Measurements from ENCODE around the gene NRM.

Gene NRM

DNA sequence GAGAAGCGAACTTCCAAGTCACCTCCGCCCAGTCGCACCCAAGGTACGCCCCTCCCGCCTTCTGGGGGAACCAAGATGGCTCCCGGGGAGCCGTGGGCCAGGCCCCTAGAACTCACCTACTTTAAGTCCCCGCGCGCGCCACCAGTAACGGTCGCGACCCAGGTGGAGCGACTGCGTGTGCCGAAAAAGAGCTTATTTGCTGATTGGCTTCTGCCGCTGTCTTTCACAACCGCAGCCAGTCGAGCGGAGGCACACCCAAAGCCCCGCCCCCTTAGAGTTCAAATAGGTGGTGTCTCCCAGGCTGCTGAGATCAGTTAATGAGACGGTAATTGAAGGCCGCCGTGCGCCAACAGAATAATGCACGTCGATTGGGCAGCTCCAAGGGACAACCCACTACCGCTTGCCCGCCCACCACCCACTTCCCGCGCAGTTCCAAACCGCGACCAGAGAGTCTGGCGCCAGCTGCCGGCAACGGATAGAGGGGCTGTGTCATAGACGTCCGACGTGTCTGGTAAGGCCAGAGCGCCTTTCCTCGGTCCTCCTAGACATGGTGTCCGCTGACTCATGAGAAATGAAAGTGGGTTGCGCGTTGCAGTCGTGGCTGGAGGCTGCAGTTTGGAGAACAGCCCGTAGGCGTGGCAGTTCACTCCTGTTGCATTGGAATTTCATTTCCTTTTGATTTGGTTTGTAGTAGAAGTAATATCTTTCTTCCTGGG lies 26.5 kb upstream of the NRM start, which contains the start of gene MDC1:
TSS of gene MDC1 (minus strand) at position 153 of the 716 bp plus-strand sequence. CDS start 2,106 bp downstream, outside the sequence.
- peak within 1 kb of the TSS; percentile 65 for H3K27ac ChIP-seq (ENCODE audit: low read depth, low read length)
- H4K8ac ChIP-seq (ENCODE audit: low read depth, low read length), result peak within 1 kb of the TSS; percentile 73
- peak within 1 kb of the TSS; percentile 67 for H3K4me2 ChIP-seq (ENCODE audit: low read length)
- peaks cover 27% of the 10 kb centered on the region for H3K79me1 ChIP-seq (ENCODE audit: low read length)
- peak within 1 kb of the TSS; percentile 85 for H4K12ac ChIP-seq (ENCODE audit: low read depth, low read length)
- peak within 1 kb of the TSS; percentile 82 for H3K14ac ChIP-seq (ENCODE audit: low read length)
- H3K4me1 ChIP-seq (ENCODE audit: control insufficient read depth in 1 of 2, insufficient read depth in 2 of 2, low read length in 2 of 2), result peaks cover 2 to 5% of the 10 kb centered on the region in 2 experiments
- WGBS (ENCODE audit: extremely low coverage, insufficient coverage, insufficient read length), result no CpG with 5 or more reads among the region's 48 CpGs
- peaks cover 1% of the 10 kb centered on the region for H3K9me3 ChIP-seq (ENCODE audit: insufficient read depth, low read depth, low read length)
- peak within 1 kb of the TSS; percentile 65 for H2BK120ac ChIP-seq (ENCODE audit: insufficient read depth, low read length, poor library complexity)
- H3K18ac ChIP-seq (ENCODE audit: low read length), result peak within 1 kb of the TSS; percentile 76
- peaks cover 20% of the 10 kb centered on the region for H3K79me2 ChIP-seq (ENCODE audit: control insufficient read depth, insufficient read depth, low read length, poor library complexity)
- no peak within 1 kb of the TSS for H3K23ac ChIP-seq (ENCODE audit: low read length)
- DNase-seq, result peak; percentile 100
- H2BK5ac ChIP-seq (ENCODE audit: low read depth, low read length, poor library complexity), result peak within 1 kb of the TSS; percentile 65
- H3K9ac ChIP-seq (ENCODE audit: low read length), result peak within 1 kb of the TSS; percentile 79
- H3K4me3 ChIP-seq (ENCODE audit: low read depth, low read length), result peak within 1 kb of the TSS; percentile 74
- H2BK12ac ChIP-seq (ENCODE audit: low read length), result peak within 1 kb of the TSS; percentile 62
- H2AFZ ChIP-seq (ENCODE audit: insufficient read depth, low read length, poor library complexity), result peak within 1 kb of the TSS; percentile 63
- peak within 1 kb of the TSS; percentile 66 for H3K4ac ChIP-seq (ENCODE audit: low read depth, low read length)
- H3K27me3 ChIP-seq (ENCODE audit: insufficient read depth, low read length), result no peaks in the 10 kb centered on the region
- peak within 1 kb of the TSS; percentile 67 for H2AK5ac ChIP-seq (ENCODE audit: low read length)
- peak within 1 kb of the TSS; percentile 91 for H4K91ac ChIP-seq (ENCODE audit: low read depth, low read length)
- peaks cover 21 to 23% of the 10 kb centered on the region in 2 experiments for H3K36me3 ChIP-seq (ENCODE audit: control insufficient read depth in 1 of 2, insufficient read depth in 2 of 2, low read length in 2 of 2)

DNA sequence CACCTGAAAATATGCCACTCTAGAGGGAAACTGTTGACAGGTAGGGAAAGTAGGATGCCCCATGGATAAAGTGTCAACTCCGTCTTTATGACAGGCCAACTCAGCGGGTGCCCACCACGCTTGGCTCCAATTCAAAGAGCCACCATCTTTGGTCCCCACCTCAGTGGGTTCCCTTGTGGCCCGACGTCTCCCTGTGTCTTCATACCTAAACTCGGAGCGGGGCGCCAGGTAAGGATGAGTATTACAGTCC lies 26.0 kb upstream of the NRM start:
- H4K8ac ChIP-seq (ENCODE audit: low read depth, low read length), result peak overlapping the region; percentile 73
- WGBS (ENCODE audit: extremely low coverage, insufficient coverage, insufficient read length), result no CpG with 5 or more reads among the region's 8 CpGs
- peaks cover 25% of the 10 kb centered on the region for H3K79me1 ChIP-seq (ENCODE audit: low read length)
- no peak overlapping the region for H3K23ac ChIP-seq (ENCODE audit: low read length)
- peak overlapping the region; percentile 79 for H3K9ac ChIP-seq (ENCODE audit: low read length)
- H3K36me3 ChIP-seq (ENCODE audit: control insufficient read depth in 1 of 2, insufficient read depth in 2 of 2, low read length in 2 of 2), result peaks cover 21 to 26% of the 10 kb centered on the region in 2 experiments
- H3K14ac ChIP-seq (ENCODE audit: low read length), result peak overlapping the region; percentile 82
- no peaks in the 10 kb centered on the region for H3K27me3 ChIP-seq (ENCODE audit: insufficient read depth, low read length)
- H4K12ac ChIP-seq (ENCODE audit: low read depth, low read length), result peak overlapping the region; percentile 85
- peaks cover 2 to 5% of the 10 kb centered on the region in 2 experiments for H3K4me1 ChIP-seq (ENCODE audit: control insufficient read depth in 1 of 2, insufficient read depth in 2 of 2, low read length in 2 of 2)
- peak overlapping the region; percentile 65 for H2BK5ac ChIP-seq (ENCODE audit: low read depth, low read length, poor library complexity)
- H3K18ac ChIP-seq (ENCODE audit: low read length), result peak overlapping the region; percentile 61
- H4K91ac ChIP-seq (ENCODE audit: low read depth, low read length), result peak overlapping the region; percentile 91
- peak overlapping the region; percentile 53 for H3K27ac ChIP-seq (ENCODE audit: low read depth, low read length)
- H3K79me2 ChIP-seq (ENCODE audit: control insufficient read depth, insufficient read depth, low read length, poor library complexity), result peaks cover 18% of the 10 kb centered on the region
- peak overlapping the region; percentile 74 for H3K4me3 ChIP-seq (ENCODE audit: low read depth, low read length)
- no peak overlapping the region for H2BK12ac ChIP-seq (ENCODE audit: low read length)
- peak overlapping the region; percentile 66 for H3K4ac ChIP-seq (ENCODE audit: low read depth, low read length)
- H3K4me2 ChIP-seq (ENCODE audit: low read length), result peak overlapping the region; percentile 67
- peak overlapping the region; percentile 65 for H2BK120ac ChIP-seq (ENCODE audit: insufficient read depth, low read length, poor library complexity)
- no peak for DNase-seq
- H2AFZ ChIP-seq (ENCODE audit: insufficient read depth, low read length, poor library complexity), result peak overlapping the region; percentile 63
- peaks cover 1% of the 10 kb centered on the region for H3K9me3 ChIP-seq (ENCODE audit: insufficient read depth, low read depth, low read length)
- peak overlapping the region; percentile 67 for H2AK5ac ChIP-seq (ENCODE audit: low read length)

DNA sequence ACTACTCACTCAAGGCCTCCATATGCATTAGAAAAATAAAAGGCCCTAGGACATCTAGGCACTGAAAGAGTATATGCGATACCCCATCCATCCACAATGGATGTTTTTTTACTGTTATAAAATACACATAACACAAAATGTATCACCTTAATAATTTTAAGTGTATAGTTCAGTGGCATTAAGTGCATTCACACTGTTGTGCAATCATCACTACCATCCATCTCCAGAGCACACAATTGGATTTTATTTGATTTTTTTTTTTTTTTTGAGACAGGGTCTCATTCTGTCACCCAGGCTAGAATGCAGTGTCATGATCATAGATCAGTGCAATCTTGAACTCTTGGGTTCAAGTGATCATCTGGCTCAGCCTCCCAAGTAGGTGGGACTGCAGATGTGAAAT lies 23.5 kb upstream of the NRM start:
- H3K36me3 ChIP-seq (ENCODE audit: control insufficient read depth in 1 of 2, insufficient read depth in 2 of 2, low read length in 2 of 2), result peaks cover 28 to 38% of the 10 kb centered on the region in 2 experiments
- WGBS (ENCODE audit: extremely low coverage, insufficient coverage, insufficient read length), result no CpG with 5 or more reads among the region's 1 CpG

DNA sequence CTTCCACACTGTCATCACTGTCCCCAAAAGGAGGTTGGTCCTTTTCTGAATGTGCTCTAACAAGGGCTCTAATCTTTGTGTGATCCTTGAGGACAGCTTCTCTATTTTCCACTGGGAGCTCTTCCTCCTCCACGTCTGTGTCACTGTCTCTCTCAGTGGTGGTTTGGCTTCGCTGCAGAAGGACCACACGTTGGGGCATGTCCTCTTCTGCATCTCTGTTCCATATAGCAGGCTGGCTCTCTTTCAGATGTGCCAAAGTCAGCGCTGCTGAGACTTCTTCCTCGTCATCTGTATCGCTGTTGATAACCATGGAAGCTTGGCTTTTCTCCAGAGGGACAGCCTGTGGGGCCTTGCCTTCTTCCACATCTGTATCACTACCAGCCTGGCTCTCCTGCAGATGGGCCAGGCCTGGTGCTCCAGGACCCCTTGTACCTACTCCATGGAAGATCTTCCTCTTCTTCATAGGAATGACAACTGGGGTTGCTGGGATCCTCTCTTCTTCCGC lies 21.7 kb upstream of the NRM start:
- no peak overlapping the region for H4K12ac ChIP-seq (ENCODE audit: low read depth, low read length)
- WGBS (ENCODE audit: extremely low coverage, insufficient coverage, insufficient read length), result no CpG with 5 or more reads among the region's 7 CpGs
- peaks cover 3% of the 10 kb centered on the region for H3K79me2 ChIP-seq (ENCODE audit: control insufficient read depth, insufficient read depth, low read length, poor library complexity)
- DNase-seq, result no peak
- H3K79me1 ChIP-seq (ENCODE audit: low read length), result peaks cover 7% of the 10 kb centered on the region
- H2BK120ac ChIP-seq (ENCODE audit: insufficient read depth, low read length, poor library complexity), result no peak overlapping the region
- H3K9me3 ChIP-seq (ENCODE audit: insufficient read depth, low read depth, low read length), result no peaks in the 10 kb centered on the region
- no peak overlapping the region for H3K4me2 ChIP-seq (ENCODE audit: low read length)
- H4K91ac ChIP-seq (ENCODE audit: low read depth, low read length), result no peak overlapping the region
- H2BK5ac ChIP-seq (ENCODE audit: low read depth, low read length, poor library complexity), result no peak overlapping the region
- no peak overlapping the region for H2AFZ ChIP-seq (ENCODE audit: insufficient read depth, low read length, poor library complexity)
- no peaks in the 10 kb centered on the region for H3K27me3 ChIP-seq (ENCODE audit: insufficient read depth, low read length)
- no peak overlapping the region for H3K4ac ChIP-seq (ENCODE audit: low read depth, low read length)
- H3K18ac ChIP-seq (ENCODE audit: low read length), result no peak overlapping the region
- peaks cover 2 to 5% of the 10 kb centered on the region in 2 experiments for H3K4me1 ChIP-seq (ENCODE audit: control insufficient read depth in 1 of 2, insufficient read depth in 2 of 2, low read length in 2 of 2)
- no peak overlapping the region for H3K27ac ChIP-seq (ENCODE audit: low read depth, low read length)
- H3K14ac ChIP-seq (ENCODE audit: low read length), result no peak overlapping the region
- no peak overlapping the region for H3K9ac ChIP-seq (ENCODE audit: low read length)
- H2AK5ac ChIP-seq (ENCODE audit: low read length), result no peak overlapping the region
- no peak overlapping the region for H3K23ac ChIP-seq (ENCODE audit: low read length)
- no peak overlapping the region for H2BK12ac ChIP-seq (ENCODE audit: low read length)
- H4K8ac ChIP-seq (ENCODE audit: low read depth, low read length), result no peak overlapping the region
- H3K36me3 ChIP-seq (ENCODE audit: control insufficient read depth in 1 of 2, insufficient read depth in 2 of 2, low read length in 2 of 2), result peaks cover 32 to 42% of the 10 kb centered on the region in 2 experiments
- H3K4me3 ChIP-seq (ENCODE audit: low read depth, low read length), result no peak overlapping the region

More for the DNA sequence above, 23.5 kb upstream of the NRM start:
- H3K14ac ChIP-seq (ENCODE audit: low read length), result no peak overlapping the region
- H3K4me2 ChIP-seq (ENCODE audit: low read length), result no peak overlapping the region
- H3K79me1 ChIP-seq (ENCODE audit: low read length), result peaks cover 8% of the 10 kb centered on the region
- no peak overlapping the region for H3K23ac ChIP-seq (ENCODE audit: low read length)
- no peak overlapping the region for H4K12ac ChIP-seq (ENCODE audit: low read depth, low read length)
- no peak overlapping the region for H2BK5ac ChIP-seq (ENCODE audit: low read depth, low read length, poor library complexity)
- H3K9me3 ChIP-seq (ENCODE audit: insufficient read depth, low read depth, low read length), result no peaks in the 10 kb centered on the region
- H3K79me2 ChIP-seq (ENCODE audit: control insufficient read depth, insufficient read depth, low read length, poor library complexity), result peaks cover 3% of the 10 kb centered on the region
- H3K18ac ChIP-seq (ENCODE audit: low read length), result no peak overlapping the region
- DNase-seq, result no peak
- no peak overlapping the region for H2BK120ac ChIP-seq (ENCODE audit: insufficient read depth, low read length, poor library complexity)
- H3K4ac ChIP-seq (ENCODE audit: low read depth, low read length), result no peak overlapping the region
- H3K4me1 ChIP-seq (ENCODE audit: control insufficient read depth in 1 of 2, insufficient read depth in 2 of 2, low read length in 2 of 2), result peaks cover 2 to 5% of the 10 kb centered on the region in 2 experiments
- no peak overlapping the region for H2AFZ ChIP-seq (ENCODE audit: insufficient read depth, low read length, poor library complexity)
- H4K8ac ChIP-seq (ENCODE audit: low read depth, low read length), result no peak overlapping the region
- no peak overlapping the region for H2AK5ac ChIP-seq (ENCODE audit: low read length)
- no peak overlapping the region for H2BK12ac ChIP-seq (ENCODE audit: low read length)
- H3K4me3 ChIP-seq (ENCODE audit: low read depth, low read length), result no peak overlapping the region
- H4K91ac ChIP-seq (ENCODE audit: low read depth, low read length), result no peak overlapping the region
- H3K9ac ChIP-seq (ENCODE audit: low read length), result no peak overlapping the region
- H3K27me3 ChIP-seq (ENCODE audit: insufficient read depth, low read length), result no peaks in the 10 kb centered on the region
- H3K27ac ChIP-seq (ENCODE audit: low read depth, low read length), result no peak overlapping the region

All from trophoblast cell (in vitro differentiated cells and primary cell).